ENCODE data around the gene PTPRK.

DNA sequence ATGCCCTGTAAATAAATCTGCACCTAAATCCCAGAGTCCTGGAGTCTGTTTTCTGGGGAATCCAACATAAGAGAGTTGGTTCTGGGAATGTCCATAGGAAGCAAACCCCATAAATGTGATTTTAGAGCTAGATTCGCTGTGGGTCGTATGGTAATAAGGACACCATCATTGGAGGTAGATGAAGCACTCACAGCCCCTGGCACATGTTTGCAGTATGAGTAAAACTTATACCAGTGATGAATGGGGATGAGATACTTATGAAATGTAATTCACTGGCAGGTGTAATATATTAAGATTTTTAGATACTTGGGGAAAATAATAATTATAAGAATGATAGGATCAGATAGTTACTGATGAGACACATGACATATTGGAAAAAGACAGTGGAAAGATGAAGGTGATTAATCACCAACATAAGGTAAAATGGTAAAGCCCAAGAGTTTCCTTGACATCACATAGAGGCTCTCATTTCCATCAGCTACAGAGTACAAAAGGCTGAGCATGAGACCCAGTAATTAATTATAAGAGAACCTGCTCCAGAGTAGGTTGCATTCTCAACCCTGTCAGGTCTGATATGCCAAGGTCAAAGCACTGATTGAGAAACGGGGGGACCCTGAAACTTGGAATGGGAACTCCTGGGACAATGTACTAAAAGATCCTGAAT, 574.8 kb downstream of the PTPRK start:
- TF ChIP-seq, protein P1, sequence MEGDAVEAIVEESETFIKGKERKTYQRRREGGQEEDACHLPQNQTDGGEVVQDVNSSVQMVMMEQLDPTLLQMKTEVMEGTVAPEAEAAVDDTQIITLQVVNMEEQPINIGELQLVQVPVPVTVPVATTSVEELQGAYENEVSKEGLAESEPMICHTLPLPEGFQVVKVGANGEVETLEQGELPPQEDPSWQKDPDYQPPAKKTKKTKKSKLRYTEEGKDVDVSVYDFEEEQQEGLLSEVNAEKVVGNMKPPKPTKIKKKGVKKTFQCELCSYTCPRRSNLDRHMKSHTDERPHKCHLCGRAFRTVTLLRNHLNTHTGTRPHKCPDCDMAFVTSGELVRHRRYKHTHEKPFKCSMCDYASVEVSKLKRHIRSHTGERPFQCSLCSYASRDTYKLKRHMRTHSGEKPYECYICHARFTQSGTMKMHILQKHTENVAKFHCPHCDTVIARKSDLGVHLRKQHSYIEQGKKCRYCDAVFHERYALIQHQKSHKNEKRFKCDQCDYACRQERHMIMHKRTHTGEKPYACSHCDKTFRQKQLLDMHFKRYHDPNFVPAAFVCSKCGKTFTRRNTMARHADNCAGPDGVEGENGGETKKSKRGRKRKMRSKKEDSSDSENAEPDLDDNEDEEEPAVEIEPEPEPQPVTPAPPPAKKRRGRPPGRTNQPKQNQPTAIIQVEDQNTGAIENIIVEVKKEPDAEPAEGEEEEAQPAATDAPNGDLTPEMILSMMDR (IDR thresholded peaks at IDR 0.05; ENCODE audit: low read depth, low read length, missing input control): no peak
- TF ChIP-seq TAF1 (conservative IDR thresholded peaks at IDR 0.05): no peak
- TF ChIP-seq FOXA1 (IDR thresholded peaks at IDR 0.05): no peak
- TF ChIP-seq, protein P2, sequence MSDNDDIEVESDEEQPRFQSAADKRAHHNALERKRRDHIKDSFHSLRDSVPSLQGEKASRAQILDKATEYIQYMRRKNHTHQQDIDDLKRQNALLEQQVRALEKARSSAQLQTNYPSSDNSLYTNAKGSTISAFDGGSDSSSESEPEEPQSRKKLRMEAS (IDR thresholded peaks at IDR 0.05): no peak
- no peak for TF ChIP-seq RAD21 (IDR thresholded peaks at IDR 0.05)
- no peak for TF ChIP-seq JUND (IDR thresholded peaks at IDR 0.05)
- no peak for TF ChIP-seq GABPA (IDR thresholded peaks at IDR 0.05 in 1 of 2, conservative IDR thresholded peaks at IDR 0.05 in 1 of 2)
- TF ChIP-seq, protein P3, sequence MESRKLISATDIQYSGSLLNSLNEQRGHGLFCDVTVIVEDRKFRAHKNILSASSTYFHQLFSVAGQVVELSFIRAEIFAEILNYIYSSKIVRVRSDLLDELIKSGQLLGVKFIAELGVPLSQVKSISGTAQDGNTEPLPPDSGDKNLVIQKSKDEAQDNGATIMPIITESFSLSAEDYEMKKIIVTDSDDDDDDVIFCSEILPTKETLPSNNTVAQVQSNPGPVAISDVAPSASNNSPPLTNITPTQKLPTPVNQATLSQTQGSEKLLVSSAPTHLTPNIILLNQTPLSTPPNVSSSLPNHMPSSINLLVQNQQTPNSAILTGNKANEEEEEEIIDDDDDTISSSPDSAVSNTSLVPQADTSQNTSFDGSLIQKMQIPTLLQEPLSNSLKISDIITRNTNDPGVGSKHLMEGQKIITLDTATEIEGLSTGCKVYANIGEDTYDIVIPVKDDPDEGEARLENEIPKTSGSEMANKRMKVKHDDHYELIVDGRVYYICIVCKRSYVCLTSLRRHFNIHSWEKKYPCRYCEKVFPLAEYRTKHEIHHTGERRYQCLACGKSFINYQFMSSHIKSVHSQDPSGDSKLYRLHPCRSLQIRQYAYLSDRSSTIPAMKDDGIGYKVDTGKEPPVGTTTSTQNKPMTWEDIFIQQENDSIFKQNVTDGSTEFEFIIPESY (IDR thresholded peaks at IDR 0.05): no peak
- TF ChIP-seq, protein P4, sequence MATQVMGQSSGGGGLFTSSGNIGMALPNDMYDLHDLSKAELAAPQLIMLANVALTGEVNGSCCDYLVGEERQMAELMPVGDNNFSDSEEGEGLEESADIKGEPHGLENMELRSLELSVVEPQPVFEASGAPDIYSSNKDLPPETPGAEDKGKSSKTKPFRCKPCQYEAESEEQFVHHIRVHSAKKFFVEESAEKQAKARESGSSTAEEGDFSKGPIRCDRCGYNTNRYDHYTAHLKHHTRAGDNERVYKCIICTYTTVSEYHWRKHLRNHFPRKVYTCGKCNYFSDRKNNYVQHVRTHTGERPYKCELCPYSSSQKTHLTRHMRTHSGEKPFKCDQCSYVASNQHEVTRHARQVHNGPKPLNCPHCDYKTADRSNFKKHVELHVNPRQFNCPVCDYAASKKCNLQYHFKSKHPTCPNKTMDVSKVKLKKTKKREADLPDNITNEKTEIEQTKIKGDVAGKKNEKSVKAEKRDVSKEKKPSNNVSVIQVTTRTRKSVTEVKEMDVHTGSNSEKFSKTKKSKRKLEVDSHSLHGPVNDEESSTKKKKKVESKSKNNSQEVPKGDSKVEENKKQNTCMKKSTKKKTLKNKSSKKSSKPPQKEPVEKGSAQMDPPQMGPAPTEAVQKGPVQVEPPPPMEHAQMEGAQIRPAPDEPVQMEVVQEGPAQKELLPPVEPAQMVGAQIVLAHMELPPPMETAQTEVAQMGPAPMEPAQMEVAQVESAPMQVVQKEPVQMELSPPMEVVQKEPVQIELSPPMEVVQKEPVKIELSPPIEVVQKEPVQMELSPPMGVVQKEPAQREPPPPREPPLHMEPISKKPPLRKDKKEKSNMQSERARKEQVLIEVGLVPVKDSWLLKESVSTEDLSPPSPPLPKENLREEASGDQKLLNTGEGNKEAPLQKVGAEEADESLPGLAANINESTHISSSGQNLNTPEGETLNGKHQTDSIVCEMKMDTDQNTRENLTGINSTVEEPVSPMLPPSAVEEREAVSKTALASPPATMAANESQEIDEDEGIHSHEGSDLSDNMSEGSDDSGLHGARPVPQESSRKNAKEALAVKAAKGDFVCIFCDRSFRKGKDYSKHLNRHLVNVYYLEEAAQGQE (IDR thresholded peaks at IDR 0.05): no peak
- no peak for TF ChIP-seq YY1 (IDR thresholded peaks at IDR 0.05)
- TF ChIP-seq, protein P5, sequence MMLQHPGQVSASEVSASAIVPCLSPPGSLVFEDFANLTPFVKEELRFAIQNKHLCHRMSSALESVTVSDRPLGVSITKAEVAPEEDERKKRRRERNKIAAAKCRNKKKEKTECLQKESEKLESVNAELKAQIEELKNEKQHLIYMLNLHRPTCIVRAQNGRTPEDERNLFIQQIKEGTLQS (IDR thresholded peaks at IDR 0.05): no peak
- TF ChIP-seq RXRA (IDR thresholded peaks at IDR 0.05): no peak

Data from liver (tissue), 3 donors.